Esophagus muscularis mucosa (tissue), 4 donors: Measurements from ENCODE around the gene CCM2.

Experiments used
- EP300 ChIP-seq: sonication (generic); formaldehyde crosslinking; IDR thresholded peaks from one replicate; pipeline ENCODE4 v1.6.1; 2017; ENCODE audit warnings: antibody characterized with exemption
- POLR2A ChIP-seq: fragments of 450-650 bp; IDR thresholded peaks from one replicate; pipeline ENCODE4 v1.6.1; 2017; ENCODE audit warnings: antibody characterized with exemption, moderate library complexity, mild to moderate bottlenecking, low read depth
- TF ChIP-seq, protein P1 (sequence below), 3 experiments: fragments of 200-600 bp in 2 of 3; fragments of 450-650 bp in 1 of 3; sonication (generic) in 2 of 3; IDR thresholded peaks; one replicate each; pipeline ENCODE4 v1.5.1; 2017 to 2019; ENCODE audit warnings: antibody characterized with exemption in 3 of 3, mild to moderate bottlenecking in 2 of 3, moderate library complexity in 1 of 3

DNA sequence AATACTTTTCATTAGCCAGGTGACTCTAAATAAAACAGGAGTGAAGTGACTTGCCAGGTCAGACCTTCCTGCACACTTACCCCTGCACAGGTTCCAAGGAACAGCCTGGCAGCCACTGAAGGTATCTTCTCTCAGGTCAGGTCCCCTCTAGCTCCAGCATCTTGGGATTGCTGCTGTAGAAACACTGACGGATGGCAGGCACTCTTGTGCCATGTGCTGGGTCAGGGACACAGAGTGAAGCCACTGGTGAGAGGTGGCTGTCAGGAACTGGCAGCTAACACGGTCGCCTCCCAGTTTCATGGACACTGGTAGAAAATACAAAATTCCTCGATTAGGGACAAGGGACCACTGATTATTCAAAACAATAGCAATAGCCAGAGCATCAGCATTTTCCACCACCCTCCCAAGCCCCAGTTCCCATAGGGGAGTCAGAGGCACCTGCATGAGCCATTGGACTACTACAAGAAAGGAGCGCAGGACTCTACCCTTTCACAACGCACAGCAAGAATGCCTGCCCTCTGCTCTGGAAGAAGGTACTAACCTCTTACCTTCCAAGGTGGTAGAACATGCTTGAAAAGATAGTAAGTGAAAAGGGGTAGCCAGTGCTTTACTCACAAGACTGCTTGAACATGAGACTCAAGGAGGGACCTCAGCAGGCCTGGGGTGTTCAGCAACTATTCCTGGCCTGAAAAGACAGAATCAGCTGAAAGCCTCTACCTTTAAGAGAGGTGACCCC, 16.1 kb upstream of the CCM2 start:
- TF ChIP-seq, protein P1, sequence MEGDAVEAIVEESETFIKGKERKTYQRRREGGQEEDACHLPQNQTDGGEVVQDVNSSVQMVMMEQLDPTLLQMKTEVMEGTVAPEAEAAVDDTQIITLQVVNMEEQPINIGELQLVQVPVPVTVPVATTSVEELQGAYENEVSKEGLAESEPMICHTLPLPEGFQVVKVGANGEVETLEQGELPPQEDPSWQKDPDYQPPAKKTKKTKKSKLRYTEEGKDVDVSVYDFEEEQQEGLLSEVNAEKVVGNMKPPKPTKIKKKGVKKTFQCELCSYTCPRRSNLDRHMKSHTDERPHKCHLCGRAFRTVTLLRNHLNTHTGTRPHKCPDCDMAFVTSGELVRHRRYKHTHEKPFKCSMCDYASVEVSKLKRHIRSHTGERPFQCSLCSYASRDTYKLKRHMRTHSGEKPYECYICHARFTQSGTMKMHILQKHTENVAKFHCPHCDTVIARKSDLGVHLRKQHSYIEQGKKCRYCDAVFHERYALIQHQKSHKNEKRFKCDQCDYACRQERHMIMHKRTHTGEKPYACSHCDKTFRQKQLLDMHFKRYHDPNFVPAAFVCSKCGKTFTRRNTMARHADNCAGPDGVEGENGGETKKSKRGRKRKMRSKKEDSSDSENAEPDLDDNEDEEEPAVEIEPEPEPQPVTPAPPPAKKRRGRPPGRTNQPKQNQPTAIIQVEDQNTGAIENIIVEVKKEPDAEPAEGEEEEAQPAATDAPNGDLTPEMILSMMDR (IDR thresholded peaks at IDR 0.05), result no peak
- TF ChIP-seq EP300 (no peak), POLR2A (no peak)
